ENCODE data around the gene SLC17A3. TPM values are rescaled to one million over a fixed set of nuclear protein-coding genes. Genes with fewer than 3 reads are reported as not detected.

The SLC17A3 gene
- total RNA-seq, 1 donor: not detected

- Histone ChIP-seq H3K27me3 (ENCODE audit: insufficient read depth, low read length) (no peaks in the 10 kb centered on the region), H2AFZ (ENCODE audit: low read length) (no peak overlapping the region), H3K4me3 (ENCODE audit: insufficient read depth, low read length) (no peak overlapping the region), H4K20me1 (ENCODE audit: insufficient read depth, low read length) (no peaks in the 10 kb centered on the region), H3K79me2 (ENCODE audit: insufficient read depth, low read length) (no peaks in the 10 kb centered on the region), H3K4me1 (ENCODE audit: insufficient read depth, low read length) (no peaks in the 10 kb centered on the region), H3K9me3 (ENCODE audit: low read depth, low read length) (no peaks in the 10 kb centered on the region), H3K4me2 (ENCODE audit: insufficient read depth, low read length) (no peak overlapping the region), H3K27ac (ENCODE audit: low read depth, low read length) (no peak overlapping the region), H3K36me3 (ENCODE audit: insufficient read depth, low read length) (no peaks in the 10 kb centered on the region)
- DNase-seq (ENCODE audit: insufficient read length, low spot score, missing footprints): no peak
- TF ChIP-seq, protein P1, sequence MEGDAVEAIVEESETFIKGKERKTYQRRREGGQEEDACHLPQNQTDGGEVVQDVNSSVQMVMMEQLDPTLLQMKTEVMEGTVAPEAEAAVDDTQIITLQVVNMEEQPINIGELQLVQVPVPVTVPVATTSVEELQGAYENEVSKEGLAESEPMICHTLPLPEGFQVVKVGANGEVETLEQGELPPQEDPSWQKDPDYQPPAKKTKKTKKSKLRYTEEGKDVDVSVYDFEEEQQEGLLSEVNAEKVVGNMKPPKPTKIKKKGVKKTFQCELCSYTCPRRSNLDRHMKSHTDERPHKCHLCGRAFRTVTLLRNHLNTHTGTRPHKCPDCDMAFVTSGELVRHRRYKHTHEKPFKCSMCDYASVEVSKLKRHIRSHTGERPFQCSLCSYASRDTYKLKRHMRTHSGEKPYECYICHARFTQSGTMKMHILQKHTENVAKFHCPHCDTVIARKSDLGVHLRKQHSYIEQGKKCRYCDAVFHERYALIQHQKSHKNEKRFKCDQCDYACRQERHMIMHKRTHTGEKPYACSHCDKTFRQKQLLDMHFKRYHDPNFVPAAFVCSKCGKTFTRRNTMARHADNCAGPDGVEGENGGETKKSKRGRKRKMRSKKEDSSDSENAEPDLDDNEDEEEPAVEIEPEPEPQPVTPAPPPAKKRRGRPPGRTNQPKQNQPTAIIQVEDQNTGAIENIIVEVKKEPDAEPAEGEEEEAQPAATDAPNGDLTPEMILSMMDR (IDR thresholded peaks at IDR 0.05; ENCODE audit: extremely low read depth, low read depth, low read length): no peak
Measured at GRCh38 chr6:25896252-25896651, 22.2 kb upstream of the SLC17A3 start.

DNA sequence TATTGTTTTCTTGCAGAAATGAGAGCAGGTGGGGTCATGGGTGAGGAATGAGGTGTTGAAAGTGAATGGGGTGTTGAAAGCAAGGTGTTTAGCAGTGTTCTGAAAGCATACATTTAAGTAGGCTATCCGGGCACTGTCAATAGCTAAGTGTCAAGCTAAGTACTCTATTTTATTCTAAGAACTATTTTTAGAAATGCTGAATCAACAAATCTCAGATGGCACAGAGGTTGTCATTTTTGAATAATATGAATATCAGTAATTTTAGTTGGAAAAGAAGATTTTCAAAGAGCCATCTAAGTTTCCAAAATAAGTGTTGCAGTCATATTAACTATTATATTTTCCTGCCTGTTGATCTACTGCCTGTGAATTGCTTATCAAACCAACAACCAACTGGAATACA, 21.7 kb upstream of the SLC17A3 start:
- no peaks in the 10 kb centered on the region for H3K36me3 ChIP-seq (ENCODE audit: insufficient read depth, low read length)
- no peaks in the 10 kb centered on the region for H3K79me2 ChIP-seq (ENCODE audit: insufficient read depth, low read length)
- H3K27me3 ChIP-seq (ENCODE audit: insufficient read depth, low read length): no peaks in the 10 kb centered on the region
- no peaks in the 10 kb centered on the region for H4K20me1 ChIP-seq (ENCODE audit: insufficient read depth, low read length)
- no peak overlapping the region for H3K4me2 ChIP-seq (ENCODE audit: insufficient read depth, low read length)
- no peaks in the 10 kb centered on the region for H3K4me1 ChIP-seq (ENCODE audit: insufficient read depth, low read length)
- no peak overlapping the region for H3K27ac ChIP-seq (ENCODE audit: low read depth, low read length)
- TF ChIP-seq, protein P1 (IDR thresholded peaks at IDR 0.05; ENCODE audit: extremely low read depth, low read depth, low read length): no peak
- DNase-seq (ENCODE audit: insufficient read length, low spot score, missing footprints): no peak
- H3K4me3 ChIP-seq (ENCODE audit: insufficient read depth, low read length): no peak overlapping the region
- H3K9me3 ChIP-seq (ENCODE audit: low read depth, low read length): no peaks in the 10 kb centered on the region
- H2AFZ ChIP-seq (ENCODE audit: low read length): no peak overlapping the region

GRCh38 chr6:25893778-25894177, 19.7 kb upstream of the SLC17A3 start:
- Histone ChIP-seq H3K79me2 (ENCODE audit: insufficient read depth, low read length) (no peaks in the 10 kb centered on the region), H3K36me3 (ENCODE audit: insufficient read depth, low read length) (no peaks in the 10 kb centered on the region), H3K27ac (ENCODE audit: low read depth, low read length) (no peak overlapping the region), H3K27me3 (ENCODE audit: insufficient read depth, low read length) (no peaks in the 10 kb centered on the region), H3K4me3 (ENCODE audit: insufficient read depth, low read length) (no peak overlapping the region), H3K9me3 (ENCODE audit: low read depth, low read length) (no peaks in the 10 kb centered on the region), H2AFZ (ENCODE audit: low read length) (no peak overlapping the region), H4K20me1 (ENCODE audit: insufficient read depth, low read length) (no peaks in the 10 kb centered on the region), H3K4me2 (ENCODE audit: insufficient read depth, low read length) (no peak overlapping the region), H3K4me1 (ENCODE audit: insufficient read depth, low read length) (no peaks in the 10 kb centered on the region)
- TF ChIP-seq, protein P1 (IDR thresholded peaks at IDR 0.05; ENCODE audit: extremely low read depth, low read depth, low read length): no peak
- no peak for DNase-seq (ENCODE audit: insufficient read length, low spot score, missing footprints)

GRCh38 chr6:25892877-25893276, 18.8 kb upstream of the SLC17A3 start:
- no peak overlapping the region for H3K4me3 ChIP-seq (ENCODE audit: insufficient read depth, low read length)
- no peak overlapping the region for H3K27ac ChIP-seq (ENCODE audit: low read depth, low read length)
- TF ChIP-seq, protein P1 (IDR thresholded peaks at IDR 0.05; ENCODE audit: extremely low read depth, low read depth, low read length): no peak
- H3K36me3 ChIP-seq (ENCODE audit: insufficient read depth, low read length): no peaks in the 10 kb centered on the region
- H2AFZ ChIP-seq (ENCODE audit: low read length): no peak overlapping the region
- no peaks in the 10 kb centered on the region for H3K9me3 ChIP-seq (ENCODE audit: low read depth, low read length)
- H3K27me3 ChIP-seq (ENCODE audit: insufficient read depth, low read length): no peaks in the 10 kb centered on the region
- H3K79me2 ChIP-seq (ENCODE audit: insufficient read depth, low read length): no peaks in the 10 kb centered on the region
- no peaks in the 10 kb centered on the region for H3K4me1 ChIP-seq (ENCODE audit: insufficient read depth, low read length)
- no peak for DNase-seq (ENCODE audit: insufficient read length, low spot score, missing footprints)
- no peaks in the 10 kb centered on the region for H4K20me1 ChIP-seq (ENCODE audit: insufficient read depth, low read length)
- no peak overlapping the region for H3K4me2 ChIP-seq (ENCODE audit: insufficient read depth, low read length)
